ENCODE results near the gene GLRX3.
"Not testable (repeated sequence)": the region's sequence is repeated elsewhere in the genome, so short reads cannot be mapped to it uniquely, and the experiment has no call there.

GLRX3 gene

DNA sequence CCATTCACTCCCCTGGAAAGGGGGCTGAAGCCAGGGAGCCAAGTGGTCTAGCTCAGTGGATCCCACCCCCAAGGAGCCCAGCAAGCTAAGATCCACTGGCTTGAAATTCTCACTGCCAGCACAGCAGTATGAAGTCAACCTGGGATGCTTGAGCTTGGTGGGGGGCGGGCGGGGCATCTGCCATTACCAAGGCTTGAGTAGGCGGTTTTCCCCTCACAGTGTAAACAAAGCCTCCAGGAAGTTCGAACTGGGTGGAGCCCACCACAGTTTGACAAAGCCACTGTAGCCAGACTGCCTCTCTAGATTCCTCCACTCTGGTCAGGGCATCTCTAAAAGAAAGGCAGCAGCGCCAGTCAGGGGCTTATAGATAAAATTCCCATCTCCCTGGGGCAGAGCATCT lies 45.6 kb upstream of the GLRX3 start:
- H3K9me3 ChIP-seq (ENCODE audit: control insufficient read depth, insufficient read depth, low read depth, low read length); H3K27ac ChIP-seq (ENCODE audit: extremely low read depth, low read depth, low read length); H3K4me3 ChIP-seq (ENCODE audit: low read depth, low read length); H3K4me1 ChIP-seq (ENCODE audit: control insufficient read depth, insufficient read depth, low read length); H3K36me3 ChIP-seq (ENCODE audit: control insufficient read depth in 2 of 2, insufficient read depth in 1 of 2, low read length in 2 of 2): not testable (repeated sequence)
- ChIA-PET CTCF (interaction anchor here (0.7 kb wide), 2 partner anchors 48 to 93 kb away, joined by 3 read pairs; no protein-coding TSS in a partner anchor), POLR2A (interaction anchor here (0.6 kb wide), 1 partner anchor 19 kb away, joined by 3 read pairs; no protein-coding TSS in a partner anchor)
- TF ChIP-seq ZSCAN16 (tag by site-specific recombination; IDR thresholded peaks at IDR 0.05) (peak; percentile 77; the same call in 1 of the 2 replicates), KLF1 (tag by site-specific recombination; IDR thresholded peaks at IDR 0.05) (peak; percentile 91), EGR2 (tag by site-specific recombination; IDR thresholded peaks at IDR 0.05; ENCODE audit: low read depth) (peak; percentile 64; the same call in 1 of the 2 replicates), GLIS1 (tag by site-specific recombination; IDR thresholded peaks at IDR 0.05) (peak; percentile 65; the same call in 1 of the 2 replicates), ZFHX2 (tag by site-specific recombination; conservative IDR thresholded peaks at IDR 0.05) (peak; percentile 58), ZIC2 (tag by site-specific recombination; IDR thresholded peaks at IDR 0.05) (peak; percentile 58)

DNA sequence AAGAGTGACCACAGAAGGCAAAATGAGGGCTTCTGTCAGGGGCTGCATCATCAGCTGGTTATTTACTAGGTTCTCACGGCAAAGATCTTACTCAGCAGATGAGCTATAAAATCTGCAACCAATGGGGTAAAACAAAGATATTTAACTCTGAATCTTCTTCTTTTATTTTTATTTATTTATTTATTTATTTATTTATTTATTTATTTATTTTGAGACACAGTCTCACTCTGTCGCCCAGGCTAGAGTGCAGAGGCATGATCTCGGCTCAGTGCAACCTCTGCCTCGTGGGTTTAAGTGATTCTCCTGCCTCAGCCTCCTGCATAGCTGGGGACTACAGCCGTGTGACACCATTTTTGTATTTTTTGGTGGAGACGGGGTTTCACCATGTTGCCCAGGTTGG lies 36.8 kb upstream of the GLRX3 start:
- CTCF ChIA-PET: interaction anchor here (2.6 kb wide), 1 partner anchor 11 kb away, joined by 14 read pairs; the partner anchor contains the start of gene C10orf143
- no peak overlapping the region for H3K27ac ChIP-seq (ENCODE audit: extremely low read depth, low read depth, low read length)
- H3K36me3 ChIP-seq (ENCODE audit: control insufficient read depth in 2 of 2, insufficient read depth in 1 of 2, low read length in 2 of 2): peaks cover 0 to 2% of the 10 kb centered on the region in 2 experiments; a peak in 2 of 3 replicates
- no peaks in the 10 kb centered on the region for H3K4me1 ChIP-seq (ENCODE audit: control insufficient read depth, insufficient read depth, low read length)
- POLR2A ChIA-PET: no interaction called here
- H3K9me3 ChIP-seq (ENCODE audit: control insufficient read depth, insufficient read depth, low read depth, low read length): no peaks in the 10 kb centered on the region
- no peak overlapping the region for H3K4me3 ChIP-seq (ENCODE audit: low read depth, low read length)
- TF ChIP-seq ZNF2 (tag by site-specific recombination; IDR thresholded peaks at IDR 0.05) (no peak), ZBTB8A (tag by site-specific recombination; IDR thresholded peaks at IDR 0.05) (peak; percentile 61), ZNF488 (tag by site-specific recombination; IDR thresholded peaks at IDR 0.05) (no peak), ZNF214 (tag by site-specific recombination; IDR thresholded peaks at IDR 0.05; ENCODE audit: borderline replicate concordance) (no peak), ZNF341 (tag by site-specific recombination; IDR thresholded peaks at IDR 0.05; ENCODE audit: low read depth) (peak; percentile 14; the same call in 1 of the 2 replicates), ZNF561 (tag by site-specific recombination; IDR thresholded peaks at IDR 0.05; ENCODE audit: borderline replicate concordance) (no peak), ZNF121 (tag by site-specific recombination; IDR thresholded peaks at IDR 0.05) (no peak), ZNF600 (tag by site-specific recombination; IDR thresholded peaks at IDR 0.05) (no peak), ZNF140 (tag by site-specific recombination; IDR thresholded peaks at IDR 0.05) (peak; percentile 79), ZNF202 (tag by site-specific recombination; IDR thresholded peaks at IDR 0.05; ENCODE audit: borderline replicate concordance) (0 out of 2 replicates have a peak, but pooled peaks have one; percentile 33), ZNF433 (tag by site-specific recombination; IDR thresholded peaks at IDR 0.05; ENCODE audit: low read depth) (peak; percentile 47; the same call in 1 of the 2 replicates), GLI2 (tag by site-specific recombination; IDR thresholded peaks at IDR 0.05; ENCODE audit: borderline replicate concordance, low read depth) (no peak; the same call in 1 of the 2 replicates), ZNF155 (tag by site-specific recombination; IDR thresholded peaks at IDR 0.05) (no peak), GFI1B (tag by site-specific recombination; IDR thresholded peaks at IDR 0.05) (no peak), ZNF292 (tag by site-specific recombination; IDR thresholded peaks at IDR 0.05; ENCODE audit: borderline replicate concordance, low read depth) (no peak), ZNF423 (tag by site-specific recombination; IDR thresholded peaks at IDR 0.05) (no peak), ZNF707 (tag by site-specific recombination; IDR thresholded peaks at IDR 0.05) (no peak), ZNF394 (tag by site-specific recombination; IDR thresholded peaks at IDR 0.05; ENCODE audit: borderline replicate concordance) (peak; percentile 85), ZNF837 (tag by site-specific recombination; IDR thresholded peaks at IDR 0.05) (no peak), ZNF585B (tag by site-specific recombination; IDR thresholded peaks at IDR 0.05) (no peak), FEZF1 (tag by site-specific recombination; IDR thresholded peaks at IDR 0.05) (no peak)
- TF ChIP-seq, protein P1, sequence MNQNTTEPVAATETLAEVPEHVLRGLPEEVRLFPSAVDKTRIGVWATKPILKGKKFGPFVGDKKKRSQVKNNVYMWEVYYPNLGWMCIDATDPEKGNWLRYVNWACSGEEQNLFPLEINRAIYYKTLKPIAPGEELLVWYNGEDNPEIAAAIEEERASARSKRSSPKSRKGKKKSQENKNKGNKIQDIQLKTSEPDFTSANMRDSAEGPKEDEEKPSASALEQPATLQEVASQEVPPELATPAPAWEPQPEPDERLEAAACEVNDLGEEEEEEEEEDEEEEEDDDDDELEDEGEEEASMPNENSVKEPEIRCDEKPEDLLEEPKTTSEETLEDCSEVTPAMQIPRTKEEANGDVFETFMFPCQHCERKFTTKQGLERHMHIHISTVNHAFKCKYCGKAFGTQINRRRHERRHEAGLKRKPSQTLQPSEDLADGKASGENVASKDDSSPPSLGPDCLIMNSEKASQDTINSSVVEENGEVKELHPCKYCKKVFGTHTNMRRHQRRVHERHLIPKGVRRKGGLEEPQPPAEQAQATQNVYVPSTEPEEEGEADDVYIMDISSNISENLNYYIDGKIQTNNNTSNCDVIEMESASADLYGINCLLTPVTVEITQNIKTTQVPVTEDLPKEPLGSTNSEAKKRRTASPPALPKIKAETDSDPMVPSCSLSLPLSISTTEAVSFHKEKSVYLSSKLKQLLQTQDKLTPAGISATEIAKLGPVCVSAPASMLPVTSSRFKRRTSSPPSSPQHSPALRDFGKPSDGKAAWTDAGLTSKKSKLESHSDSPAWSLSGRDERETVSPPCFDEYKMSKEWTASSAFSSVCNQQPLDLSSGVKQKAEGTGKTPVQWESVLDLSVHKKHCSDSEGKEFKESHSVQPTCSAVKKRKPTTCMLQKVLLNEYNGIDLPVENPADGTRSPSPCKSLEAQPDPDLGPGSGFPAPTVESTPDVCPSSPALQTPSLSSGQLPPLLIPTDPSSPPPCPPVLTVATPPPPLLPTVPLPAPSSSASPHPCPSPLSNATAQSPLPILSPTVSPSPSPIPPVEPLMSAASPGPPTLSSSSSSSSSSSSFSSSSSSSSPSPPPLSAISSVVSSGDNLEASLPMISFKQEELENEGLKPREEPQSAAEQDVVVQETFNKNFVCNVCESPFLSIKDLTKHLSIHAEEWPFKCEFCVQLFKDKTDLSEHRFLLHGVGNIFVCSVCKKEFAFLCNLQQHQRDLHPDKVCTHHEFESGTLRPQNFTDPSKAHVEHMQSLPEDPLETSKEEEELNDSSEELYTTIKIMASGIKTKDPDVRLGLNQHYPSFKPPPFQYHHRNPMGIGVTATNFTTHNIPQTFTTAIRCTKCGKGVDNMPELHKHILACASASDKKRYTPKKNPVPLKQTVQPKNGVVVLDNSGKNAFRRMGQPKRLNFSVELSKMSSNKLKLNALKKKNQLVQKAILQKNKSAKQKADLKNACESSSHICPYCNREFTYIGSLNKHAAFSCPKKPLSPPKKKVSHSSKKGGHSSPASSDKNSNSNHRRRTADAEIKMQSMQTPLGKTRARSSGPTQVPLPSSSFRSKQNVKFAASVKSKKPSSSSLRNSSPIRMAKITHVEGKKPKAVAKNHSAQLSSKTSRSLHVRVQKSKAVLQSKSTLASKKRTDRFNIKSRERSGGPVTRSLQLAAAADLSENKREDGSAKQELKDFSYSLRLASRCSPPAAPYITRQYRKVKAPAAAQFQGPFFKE (tag by site-specific recombination; IDR thresholded peaks at IDR 0.05; ENCODE audit: borderline replicate concordance): no peak
